Neural cell (in vitro differentiated cells): ENCODE data around the gene FNDC1. TPM values are rescaled to one million over a fixed set of nuclear protein-coding genes. Genes with fewer than 3 reads are reported as not detected.

Experiments
- H2AFZ ChIP-seq: fragments of 200-600, 300-800 bp; sonication (generic), shearing (Covaris generic); 2 replicates; pipeline ENCODE4 v1.6.0; 2014; ENCODE audit warnings: low read depth, mild to moderate bottlenecking, antibody characterized with exemption, low read length, moderate library complexity
- H3F3A ChIP-seq: fragments of 200-600 bp; shearing (Covaris generic); 2 replicates; pipeline ENCODE4 v1.6.1; 2016; ENCODE audit warnings: mild to moderate bottlenecking, moderate library complexity, mixed read lengths, antibody characterized with exemption, low read length; ENCODE audit not compliant: insufficient read depth, poor library complexity, severe bottlenecking
- H3K27ac ChIP-seq: fragments of 200-600, 300-800 bp; sonication (generic), shearing (Covaris generic); 2 replicates; pipeline ENCODE4 v1.5.1; 2014; ENCODE audit warnings: mild to moderate bottlenecking, low read length, moderate library complexity
- H3K27me3 ChIP-seq: fragments of 300-800, 200-600 bp; sonication (generic), shearing (Covaris generic); 2 replicates; pipeline ENCODE4 v1.6.0; 2014; ENCODE audit warnings: mild to moderate bottlenecking, low read depth, low read length, moderate library complexity; ENCODE audit not compliant: insufficient read depth
- H3K36me3 ChIP-seq: fragments of 300-800, 200-600 bp; sonication (generic), shearing (Covaris generic); 2 replicates; pipeline ENCODE4 v1.5.1; 2014; ENCODE audit warnings: mild to moderate bottlenecking, antibody characterized with exemption, low read length, moderate library complexity; ENCODE audit not compliant: insufficient read depth
- H3K4me2 ChIP-seq: fragments of 300-800, 200-600 bp; sonication (generic), shearing (Covaris generic); 2 replicates; pipeline ENCODE4 v1.6.0; 2014; ENCODE audit warnings: mild to moderate bottlenecking, low read length
- H3K4me3 ChIP-seq: fragments of 300-800, 200-600 bp; sonication (generic), shearing (Covaris generic); 2 replicates; pipeline ENCODE4 v1.5.1; 2014; ENCODE audit warnings: mild to moderate bottlenecking, low read length, moderate library complexity
- H3K79me2 ChIP-seq: fragments of 200-600 bp; shearing (Covaris generic); replicated peaks from 2 replicates; pipeline ENCODE4 v1.6.0; 2014; ENCODE audit warnings: mild to moderate bottlenecking, low read length, moderate library complexity; ENCODE audit not compliant: insufficient read depth
- H3K9ac ChIP-seq: fragments of 300-800, 200-600 bp; sonication (generic), shearing (Covaris generic); 2 replicates; pipeline ENCODE4 v1.6.1; 2016; ENCODE audit warnings: mild to moderate bottlenecking, low read length, mixed read lengths
- H3K9me2 ChIP-seq: fragments of 200-600 bp; shearing (Covaris generic); 2 replicates; pipeline ENCODE4 v1.6.1; 2016; ENCODE audit warnings: mild to moderate bottlenecking, low read length, mixed read lengths; ENCODE audit not compliant: insufficient read depth
- H3K9me3 ChIP-seq: fragments of 200-600, 300-800 bp; sonication (generic), shearing (Covaris generic); 2 replicates; pipeline ENCODE4 v1.6.1; 2016; ENCODE audit warnings: mild to moderate bottlenecking, mixed run types, low read length, moderate library complexity, mixed read lengths
- H4K20me1 ChIP-seq: fragments of 200-600 bp; shearing (Covaris generic); 2 replicates; pipeline ENCODE4 v1.6.1; 2016; ENCODE audit warnings: mild to moderate bottlenecking, mixed run types; ENCODE audit not compliant: insufficient read depth
- EP300 ChIP-seq: fragments of 450-650 bp; conservative IDR thresholded peaks from 2 replicates; pipeline ENCODE4 v1.6.1; 2014; ENCODE audit warnings: antibody characterized with exemption, mild to moderate bottlenecking, moderate library complexity; ENCODE audit not compliant: poor library complexity, severe bottlenecking
- EZH2 ChIP-seq: fragments of 200-600, 300-800 bp; shearing (Covaris generic), sonication (generic); IDR thresholded peaks from 2 replicates; pipeline ENCODE4 v1.6.1; 2014; ENCODE audit warnings: antibody characterized with exemption, low read length, borderline replicate concordance, mild to moderate bottlenecking; ENCODE audit not compliant: insufficient read depth, poor library complexity, severe bottlenecking
- MXI1 ChIP-seq: fragments of 450-650 bp; conservative IDR thresholded peaks from 2 replicates; pipeline ENCODE4 v1.6.1; 2014; ENCODE audit warnings: antibody characterized with exemption, mild to moderate bottlenecking; ENCODE audit not compliant: poor library complexity, severe bottlenecking
- POLR2AphosphoS5 ChIP-seq: IDR thresholded peaks from 2 replicates; pipeline ENCODE4 v1.6.1; 2012
- RAD21 ChIP-seq: fragments of 450-650 bp; conservative IDR thresholded peaks from 2 replicates; pipeline ENCODE4 v1.6.1; 2014; ENCODE audit warnings: antibody characterized with exemption, mild to moderate bottlenecking, moderate library complexity
- SMC3 ChIP-seq: fragments of 450-650 bp; conservative IDR thresholded peaks from 2 replicates; pipeline ENCODE4 v1.6.1; 2014; ENCODE audit warnings: antibody characterized with exemption, mild to moderate bottlenecking, moderate library complexity; ENCODE audit not compliant: poor library complexity
- TAF1 ChIP-seq: IDR thresholded peaks from 2 replicates; pipeline ENCODE4 v1.6.1; 2012; ENCODE audit warnings: low read depth
- polyA plus RNA-seq: library from polyadenylated mRNA; depleted of rRNA; stranded (reverse); fragments of >200 nt; gene quantifications from 2 replicates; pipeline ENCODE4 v1.2.3, GENCODE V29; 2014
- TF ChIP-seq, protein P1 (sequence below): fragments of 450-650 bp; IDR thresholded peaks from 2 replicates; pipeline ENCODE4 v1.5.1; 2014; ENCODE audit warnings: antibody characterized with exemption, mild to moderate bottlenecking, moderate library complexity; ENCODE audit not compliant: poor library complexity, severe bottlenecking
- TF ChIP-seq, protein P2 (sequence below): IDR thresholded peaks from 2 replicates; pipeline ENCODE4 v1.6.1; 2012; ENCODE audit warnings: borderline replicate concordance

FNDC1 gene
- polyA plus RNA-seq, 1 donor from 2014 or later = not detected

DNA sequence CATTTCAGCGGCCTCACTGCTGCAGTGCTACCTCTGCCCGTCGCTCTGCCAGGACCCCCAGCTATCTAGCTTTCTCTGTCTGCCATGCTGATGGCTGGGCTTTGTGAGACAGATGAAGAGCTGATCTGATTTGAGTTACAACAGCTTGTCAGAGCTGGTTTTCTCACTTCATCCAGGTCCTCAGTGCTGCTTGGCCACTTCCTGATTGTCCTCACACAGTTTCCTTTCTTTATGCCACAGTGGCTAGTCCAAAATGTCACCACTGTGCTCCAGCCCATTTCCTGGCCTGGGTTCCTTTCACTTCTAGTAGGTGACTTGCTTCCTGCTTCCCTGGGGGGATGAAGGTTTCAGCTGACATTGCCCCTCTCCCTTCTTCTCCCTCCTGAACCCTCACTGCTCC lies 35.4 kb downstream of the FNDC1 start:
- no peak overlapping the region for H3K9ac ChIP-seq
- TF ChIP-seq, protein P1, sequence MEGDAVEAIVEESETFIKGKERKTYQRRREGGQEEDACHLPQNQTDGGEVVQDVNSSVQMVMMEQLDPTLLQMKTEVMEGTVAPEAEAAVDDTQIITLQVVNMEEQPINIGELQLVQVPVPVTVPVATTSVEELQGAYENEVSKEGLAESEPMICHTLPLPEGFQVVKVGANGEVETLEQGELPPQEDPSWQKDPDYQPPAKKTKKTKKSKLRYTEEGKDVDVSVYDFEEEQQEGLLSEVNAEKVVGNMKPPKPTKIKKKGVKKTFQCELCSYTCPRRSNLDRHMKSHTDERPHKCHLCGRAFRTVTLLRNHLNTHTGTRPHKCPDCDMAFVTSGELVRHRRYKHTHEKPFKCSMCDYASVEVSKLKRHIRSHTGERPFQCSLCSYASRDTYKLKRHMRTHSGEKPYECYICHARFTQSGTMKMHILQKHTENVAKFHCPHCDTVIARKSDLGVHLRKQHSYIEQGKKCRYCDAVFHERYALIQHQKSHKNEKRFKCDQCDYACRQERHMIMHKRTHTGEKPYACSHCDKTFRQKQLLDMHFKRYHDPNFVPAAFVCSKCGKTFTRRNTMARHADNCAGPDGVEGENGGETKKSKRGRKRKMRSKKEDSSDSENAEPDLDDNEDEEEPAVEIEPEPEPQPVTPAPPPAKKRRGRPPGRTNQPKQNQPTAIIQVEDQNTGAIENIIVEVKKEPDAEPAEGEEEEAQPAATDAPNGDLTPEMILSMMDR = no peak
- TF ChIP-seq POLR2AphosphoS5 = no peak
- no peak for TF ChIP-seq EZH2
- TF ChIP-seq MXI1 = no peak
- no peak for TF ChIP-seq EP300
- no peak for TF ChIP-seq RAD21
- no peak for TF ChIP-seq TAF1
- TF ChIP-seq, protein P2, sequence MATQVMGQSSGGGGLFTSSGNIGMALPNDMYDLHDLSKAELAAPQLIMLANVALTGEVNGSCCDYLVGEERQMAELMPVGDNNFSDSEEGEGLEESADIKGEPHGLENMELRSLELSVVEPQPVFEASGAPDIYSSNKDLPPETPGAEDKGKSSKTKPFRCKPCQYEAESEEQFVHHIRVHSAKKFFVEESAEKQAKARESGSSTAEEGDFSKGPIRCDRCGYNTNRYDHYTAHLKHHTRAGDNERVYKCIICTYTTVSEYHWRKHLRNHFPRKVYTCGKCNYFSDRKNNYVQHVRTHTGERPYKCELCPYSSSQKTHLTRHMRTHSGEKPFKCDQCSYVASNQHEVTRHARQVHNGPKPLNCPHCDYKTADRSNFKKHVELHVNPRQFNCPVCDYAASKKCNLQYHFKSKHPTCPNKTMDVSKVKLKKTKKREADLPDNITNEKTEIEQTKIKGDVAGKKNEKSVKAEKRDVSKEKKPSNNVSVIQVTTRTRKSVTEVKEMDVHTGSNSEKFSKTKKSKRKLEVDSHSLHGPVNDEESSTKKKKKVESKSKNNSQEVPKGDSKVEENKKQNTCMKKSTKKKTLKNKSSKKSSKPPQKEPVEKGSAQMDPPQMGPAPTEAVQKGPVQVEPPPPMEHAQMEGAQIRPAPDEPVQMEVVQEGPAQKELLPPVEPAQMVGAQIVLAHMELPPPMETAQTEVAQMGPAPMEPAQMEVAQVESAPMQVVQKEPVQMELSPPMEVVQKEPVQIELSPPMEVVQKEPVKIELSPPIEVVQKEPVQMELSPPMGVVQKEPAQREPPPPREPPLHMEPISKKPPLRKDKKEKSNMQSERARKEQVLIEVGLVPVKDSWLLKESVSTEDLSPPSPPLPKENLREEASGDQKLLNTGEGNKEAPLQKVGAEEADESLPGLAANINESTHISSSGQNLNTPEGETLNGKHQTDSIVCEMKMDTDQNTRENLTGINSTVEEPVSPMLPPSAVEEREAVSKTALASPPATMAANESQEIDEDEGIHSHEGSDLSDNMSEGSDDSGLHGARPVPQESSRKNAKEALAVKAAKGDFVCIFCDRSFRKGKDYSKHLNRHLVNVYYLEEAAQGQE = no peak
- no peak for TF ChIP-seq SMC3
- no peak overlapping the region for H3K27ac ChIP-seq
- no peaks in the 10 kb centered on the region for H3K9me2 ChIP-seq
- no peak overlapping the region for H3K4me2 ChIP-seq
- H3F3A ChIP-seq = no peaks in the 10 kb centered on the region
- H3K36me3 ChIP-seq = no peaks in the 10 kb centered on the region
- no peaks in the 10 kb centered on the region for H4K20me1 ChIP-seq
- no peaks in the 10 kb centered on the region for H3K27me3 ChIP-seq
- no peak overlapping the region for H2AFZ ChIP-seq
- H3K9me3 ChIP-seq = no peaks in the 10 kb centered on the region
- H3K79me2 ChIP-seq = no peaks in the 10 kb centered on the region
- no peak overlapping the region for H3K4me3 ChIP-seq

DNA sequence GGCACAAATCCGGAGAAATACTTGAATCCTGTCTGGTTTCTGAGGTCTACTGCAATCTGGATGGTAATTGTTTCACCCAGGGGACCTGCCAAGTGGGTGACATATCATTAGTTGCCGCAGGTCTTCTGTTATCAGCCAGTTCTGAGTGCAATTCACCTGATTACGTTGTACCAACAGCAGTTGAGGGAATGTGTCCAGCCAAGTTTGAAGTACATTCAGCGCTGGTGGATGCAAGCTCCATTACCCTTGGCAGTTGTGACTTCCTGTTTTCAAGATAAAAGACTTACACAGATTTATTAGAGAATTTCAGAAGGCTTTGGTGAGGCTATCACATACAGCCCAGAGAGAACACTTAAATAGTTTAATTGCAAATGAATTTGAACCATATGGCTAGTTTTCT lies 42.8 kb downstream of the FNDC1 start:
- H3K9me3 ChIP-seq = no peaks in the 10 kb centered on the region
- H3K9me2 ChIP-seq = no peaks in the 10 kb centered on the region
- H3K36me3 ChIP-seq = no peaks in the 10 kb centered on the region
- no peak overlapping the region for H2AFZ ChIP-seq
- TF ChIP-seq TAF1 (no peak), EZH2 (no peak), RAD21 (no peak)
- TF ChIP-seq, protein P1 = no peak
- H3K79me2 ChIP-seq = no peaks in the 10 kb centered on the region
- no peak overlapping the region for H3K4me2 ChIP-seq
- no peak overlapping the region for H3K27ac ChIP-seq
- H4K20me1 ChIP-seq = no peaks in the 10 kb centered on the region
- no peak overlapping the region for H3K9ac ChIP-seq
- H3F3A ChIP-seq = no peaks in the 10 kb centered on the region
- H3K4me3 ChIP-seq = no peak overlapping the region
- no peaks in the 10 kb centered on the region for H3K27me3 ChIP-seq
